K562 (cell line): ENCODE data around the gene GAB2. TPM values are rescaled to one million over a fixed set of nuclear protein-coding genes. Genes with fewer than 3 reads are reported as not detected.

Source experiments
- CBFB ChIP-seq: sonication (generic); formaldehyde crosslinking; IDR thresholded peaks from 2 replicates; pipeline ENCODE4 v1.4.0; 2020; ENCODE audit warnings: mild to moderate bottlenecking, missing genetic modification reagents
- CBX2 ChIP-seq: fragments of 200-600 bp; sonication (generic); IDR thresholded peaks from one replicate; pipeline ENCODE4 v1.6.1; 2012; ENCODE audit warnings: mild to moderate bottlenecking, low read length, inconsistent platforms; ENCODE audit not compliant: insufficient read depth, poor library complexity, severe bottlenecking
- CCNT2 ChIP-seq: IDR thresholded peaks from 2 replicates; pipeline ENCODE4 v1.6.1; 2011; ENCODE audit warnings: borderline replicate concordance, low read depth, mild to moderate bottlenecking, moderate library complexity, mixed read lengths, low read length; ENCODE audit not compliant: insufficient read length; ENCODE audit errors: extremely low read depth
- CHCHD3 ChIP-seq: fragments of 250-450 bp; sonication (Bioruptor Pico); IDR thresholded peaks from 2 replicates; pipeline ENCODE4 v2.1.2; 2022; ENCODE audit warnings: mild to moderate bottlenecking
- CUX1 ChIP-seq: fragments of 200-800 bp; sonication (Bioruptor generic); IDR thresholded peaks from 2 replicates; pipeline ENCODE4 v1.6.1; 2016; ENCODE audit warnings: missing genetic modification characterization, missing compliant biosample characterization
- MAFK ChIP-seq: IDR thresholded peaks from 2 replicates; pipeline ENCODE4 v1.6.1; 2011; ENCODE audit warnings: low read length, improper control_type of control experiment
- MYC ChIP-seq, 2 experiments: fragments of 250-450 bp in 1 of 2; sonication (Bioruptor Pico) in 1 of 2; IDR thresholded peaks; 2 replicates each; pipeline versions ENCODE4 v1.5.1 to v1.6.1; 2012 to 2021; ENCODE audit warnings: low read depth in 2 of 2, borderline replicate concordance in 1 of 2, improper control_type of control experiment in 1 of 2, low read length in 1 of 2, mild to moderate bottlenecking in 1 of 2, moderate library complexity in 1 of 2
- NR2F6 ChIP-seq: fragments of 450-650 bp; formaldehyde crosslinking; IDR thresholded peaks from 2 replicates; pipeline ENCODE4 v1.4.0; 2020; ENCODE audit warnings: mild to moderate bottlenecking
- POLR3A ChIP-seq: IDR thresholded peaks from 2 replicates; pipeline ENCODE4 v1.6.1; 2011; ENCODE audit warnings: borderline replicate concordance, mild to moderate bottlenecking, moderate library complexity; ENCODE audit not compliant: insufficient read length, insufficient read depth; ENCODE audit errors: extremely low read depth
- PURB ChIP-seq: sonication (generic); formaldehyde crosslinking; IDR thresholded peaks from 2 replicates; pipeline ENCODE4 v1.9.0; 2021; ENCODE audit warnings: low read depth, mild to moderate bottlenecking, missing genetic modification reagents
- RAD21 ChIP-seq, 2 experiments: fragments of 250-450 bp in 1 of 2; fragments of 450-650 bp in 1 of 2; sonication (Bioruptor Pico) in 1 of 2; formaldehyde crosslinking in 1 of 2; IDR thresholded peaks in 1 of 2; conservative IDR thresholded peaks in 1 of 2; 2 replicates each; pipeline versions ENCODE4 v1.4.0 to v1.8.0; 2020 to 2022; ENCODE audit warnings: mild to moderate bottlenecking in 2 of 2, moderate library complexity in 1 of 2
- RCOR1 ChIP-seq, 2 experiments: IDR thresholded peaks; 2 replicates each; pipeline ENCODE4 v1.6.1; 2012; ENCODE audit warnings: low read depth in 2 of 2, low read length in 2 of 2, borderline replicate concordance in 1 of 2, improper control_type of control experiment in 1 of 2
- SETDB1 ChIP-seq: IDR thresholded peaks from one replicate; pipeline ENCODE4 v1.6.1; 2012; ENCODE audit warnings: low read length, control low read depth, inconsistent platforms
- SMAD2 ChIP-seq: fragments of 150-350 bp; IDR thresholded peaks from 2 replicates; pipeline ENCODE4 v1.6.1; 2014; ENCODE audit warnings: low read depth, mild to moderate bottlenecking, low read length
- ZBTB5 ChIP-seq: fragments of 450-650 bp; IDR thresholded peaks from 2 replicates; pipeline ENCODE4 v1.6.1; 2017; ENCODE audit warnings: antibody characterized with exemption
- ZNF124 ChIP-seq: sonication (generic); formaldehyde crosslinking; IDR thresholded peaks from 2 replicates; pipeline ENCODE4 v1.8.1; 2022; ENCODE audit warnings: missing genetic modification reagents
- ZNF24 ChIP-seq: fragments of 450-650 bp; IDR thresholded peaks from 2 replicates; pipeline ENCODE4 v1.6.1; 2016
- ZNF316 ChIP-seq: fragments of 450-650 bp; IDR thresholded peaks from 2 replicates; pipeline ENCODE4 v1.6.1; 2016
- ZNF347 ChIP-seq: fragments of 450-650 bp; formaldehyde crosslinking; IDR thresholded peaks from 2 replicates; pipeline ENCODE4 v1.4.0; 2020; ENCODE audit warnings: low read depth, mild to moderate bottlenecking, moderate library complexity
- ZNF583 ChIP-seq: fragments of 250-450 bp; sonication (Bioruptor Pico); IDR thresholded peaks from 2 replicates; pipeline ENCODE4 v1.4.0; 2020
- ZNF589 ChIP-seq: fragments of 200-800 bp; sonication (Bioruptor generic); IDR thresholded peaks from 2 replicates; pipeline ENCODE4 v1.6.1; 2016; ENCODE audit warnings: low read depth, missing genetic modification characterization, missing compliant biosample characterization
- polyA plus RNA-seq, 8 experiments: library from polyadenylated mRNA; depleted of rRNA in 4 of 8; stranded (reverse) in 5 of 8; unstranded in 3 of 8; fragments of >200 nt; fragmentation: Nextera tagmentation in 2 of 8; fragmentation: Illumina TruSeq in 1 of 8; extraction: Ambion mirVana in 2 of 8; extraction: Trizol in 1 of 8; gene quantifications; 2 replicates each; pipeline versions ENCODE4 v1.2.1 to v1.2.3, GENCODE V29; 2011 to 2014; ENCODE audit warnings: inconsistent platforms in 1 of 8, missing spikeins in 1 of 8
- total RNA-seq, 7 experiments: library from RNA; depleted of rRNA in 6 of 7; stranded (reverse); fragments of >200 nt in 6 of 7; fragmentation: Illumina TruSeq in 2 of 7; extraction: Trizol in 2 of 7; gene quantifications; 2 replicates each; pipeline versions ENCODE4 v1.2.1 to v1.2.3, GENCODE V29; 2011 to 2021; ENCODE audit warnings: low replicate concordance in 1 of 7
- TF ChIP-seq, protein P1 (sequence below): fragments of 450-650 bp; formaldehyde crosslinking; IDR thresholded peaks from 2 replicates; pipeline ENCODE4 v1.4.0; 2022; ENCODE audit warnings: missing genetic modification characterization

Gene GAB2
- total and polyA plus RNA-seq, 9 of the 15 experiments (the other 6 are each of a cell fraction or from before 2014, with no cell fraction given): 2.3 to 35.2 (median 16.1) TPM

DNA sequence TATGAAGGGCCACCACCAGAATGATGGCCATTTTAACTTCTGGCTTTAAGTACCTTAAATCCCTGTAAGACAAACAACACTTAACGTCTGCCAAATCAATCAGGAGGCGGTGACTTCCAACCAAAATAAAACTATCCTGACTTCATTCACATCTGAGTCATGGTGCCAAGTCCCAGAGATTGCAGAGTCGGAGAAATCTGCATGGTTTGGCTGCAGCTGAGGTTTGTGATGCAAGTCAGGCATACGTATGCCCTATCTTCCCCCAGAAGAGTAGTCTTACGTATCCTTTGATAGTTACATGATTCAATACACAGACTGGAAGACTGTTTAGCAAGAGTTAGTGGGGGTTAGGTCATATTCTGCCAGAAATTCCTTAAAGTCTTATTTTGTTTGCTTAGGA is 1.7 kb upstream of the GAB2 start (continued):
- TF ChIP-seq RCOR1 (IDR thresholded peaks at IDR 0.05; ENCODE audit: borderline replicate concordance in 1 of 2, low read depth in 2 of 2, low read length in 2 of 2) (peak in 1 of 2 experiments; percentile 44; a peak in 1 of 4 replicates), ZBTB5 (no peak), CHCHD3 (no peak), CUX1 (CRISPR knock-in tag) (no peak), POLR3A (no peak), ZNF316 (no peak), CCNT2 (no peak), MYC (IDR thresholded peaks at IDR 0.05; ENCODE audit: low read depth, low read length) (no peak), MYC (CRISPR knock-in tag; IDR thresholded peaks at IDR 0.05; ENCODE audit: borderline replicate concordance, low read depth) (no peak), ZNF589 (no peak), ZNF583 (CRISPR knock-in tag) (no peak), ZNF347 (no peak), MAFK (0 out of 2 replicates have a peak, but pooled peaks have one; percentile 25), SMAD2 (no peak), NR2F6 (CRISPR knock-in tag) (no peak), ZNF24 (no peak), ZNF124 (CRISPR knock-in tag) (no peak), CBFB (CRISPR knock-in tag) (no peak), PURB (CRISPR knock-in tag) (no peak), SETDB1 (no peak), RAD21 (CRISPR knock-in tag; conservative IDR thresholded peaks at IDR 0.05 in 1 of 2, IDR thresholded peaks at IDR 0.05 in 1 of 2) (no peak), CBX2 (no peak)
- TF ChIP-seq, protein P1, sequence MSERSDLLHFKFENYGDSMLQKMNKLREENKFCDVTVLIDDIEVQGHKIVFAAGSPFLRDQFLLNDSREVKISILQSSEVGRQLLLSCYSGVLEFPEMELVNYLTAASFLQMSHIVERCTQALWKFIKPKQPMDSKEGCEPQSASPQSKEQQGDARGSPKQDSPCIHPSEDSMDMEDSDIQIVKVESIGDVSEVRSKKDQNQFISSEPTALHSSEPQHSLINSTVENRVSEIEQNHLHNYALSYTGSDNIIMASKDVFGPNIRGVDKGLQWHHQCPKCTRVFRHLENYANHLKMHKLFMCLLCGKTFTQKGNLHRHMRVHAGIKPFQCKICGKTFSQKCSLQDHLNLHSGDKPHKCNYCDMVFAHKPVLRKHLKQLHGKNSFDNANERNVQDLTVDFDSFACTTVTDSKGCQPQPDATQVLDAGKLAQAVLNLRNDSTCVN (CRISPR knock-in tag): no peak
